HepG2 (cell line): ENCODE data around the gene SULT1B1. TPM values are rescaled to one million over a fixed set of nuclear protein-coding genes. Genes with fewer than 3 reads are reported as not detected.

Source experiments
- HMGXB3 ChIP-seq: sonication (generic); formaldehyde crosslinking; IDR thresholded peaks from 2 replicates; pipeline ENCODE4 v1.4.0; 2020; ENCODE audit warnings: missing genetic modification reagents, borderline replicate concordance
- HNF1A ChIP-seq, 2 experiments: sonication (generic) in 1 of 2; formaldehyde crosslinking in 1 of 2; IDR thresholded peaks; 2 replicates each; pipeline versions ENCODE4 v1.4.0 to v1.6.1; 2016 to 2020; ENCODE audit warnings: borderline replicate concordance in 1 of 2, low read depth in 1 of 2, mild to moderate bottlenecking in 1 of 2, missing genetic modification reagents in 1 of 2
- KLF12 ChIP-seq: sonication (generic); formaldehyde crosslinking; IDR thresholded peaks from 2 replicates; pipeline ENCODE4 v1.4.0; 2020; ENCODE audit warnings: missing genetic modification reagents, borderline replicate concordance
- KMT2A ChIP-seq: sonication (generic); formaldehyde crosslinking; IDR thresholded peaks from 2 replicates; pipeline ENCODE4 v1.4.0; 2020; ENCODE audit warnings: missing genetic modification reagents
- MIER3 ChIP-seq: IDR thresholded peaks from 2 replicates; pipeline ENCODE4 v1.6.1; 2016; ENCODE audit warnings: missing compliant biosample characterization, borderline replicate concordance
- MXD3 ChIP-seq: IDR thresholded peaks from 2 replicates; pipeline ENCODE4 v1.6.1; 2016; ENCODE audit warnings: mild to moderate bottlenecking, missing biosample characterization, missing genetic modification reagents
- NFRKB ChIP-seq: fragments of 450-650 bp; IDR thresholded peaks from 2 replicates; pipeline ENCODE4 v1.6.1; 2017
- PRPF4 ChIP-seq: fragments of 200-400 bp; formaldehyde crosslinking; IDR thresholded peaks from 2 replicates; pipeline ENCODE4 v1.6.1; 2016; ENCODE audit warnings: low read length, low read depth; ENCODE audit not compliant: poor library complexity, severe bottlenecking
- SMYD3 ChIP-seq: sonication (generic); formaldehyde crosslinking; IDR thresholded peaks from 2 replicates; pipeline ENCODE4 v1.8.1; 2023; ENCODE audit warnings: mild to moderate bottlenecking, missing genetic modification reagents
- ZBTB37 ChIP-seq: sonication (generic); formaldehyde crosslinking; IDR thresholded peaks from 2 replicates; pipeline ENCODE4 v1.4.0; 2020; ENCODE audit warnings: mild to moderate bottlenecking, missing genetic modification reagents
- ZNF331 ChIP-seq: sonication (generic); formaldehyde crosslinking; IDR thresholded peaks from 2 replicates; pipeline ENCODE4 v1.4.0; 2020; ENCODE audit warnings: missing genetic modification reagents
- ZNF709 ChIP-seq: sonication (generic); formaldehyde crosslinking; IDR thresholded peaks from 2 replicates; pipeline ENCODE4 v1.5.0; 2020; ENCODE audit warnings: mild to moderate bottlenecking, missing genetic modification reagents
- ZNF776 ChIP-seq: sonication (generic); formaldehyde crosslinking; IDR thresholded peaks from 2 replicates; pipeline ENCODE4 v1.4.0; 2020; ENCODE audit warnings: mild to moderate bottlenecking, missing genetic modification reagents
- ZNF816 ChIP-seq: sonication (generic); formaldehyde crosslinking; IDR thresholded peaks from 2 replicates; pipeline ENCODE4 v1.8.0; 2022; ENCODE audit warnings: missing genetic modification reagents, mild to moderate bottlenecking, borderline replicate concordance
- polyA plus RNA-seq, 8 experiments: library from polyadenylated mRNA; depleted of rRNA in 3 of 8; stranded (reverse) in 7 of 8; unstranded in 1 of 8; fragments of >200 nt; fragmentation: Illumina TruSeq in 4 of 8; extraction: Trizol in 4 of 8; gene quantifications; 2 replicates each; pipeline versions ENCODE4 v1.2.1 to v1.2.3, GENCODE V29; 2011 to 2016; ENCODE audit warnings: low read depth in 4 of 8, missing spikeins in 1 of 8, mixed read lengths in 1 of 8; ENCODE audit not compliant: insufficient read depth in 1 of 8
- total RNA-seq, 5 experiments: library from RNA; depleted of rRNA; stranded (reverse); fragments of >200 nt; fragmentation: Illumina TruSeq; extraction: Trizol; gene quantifications; 2 replicates each; pipeline ENCODE4 v1.2.3, GENCODE V29; 2016; ENCODE audit warnings: low read depth in 1 of 5
- TF ChIP-seq, protein P1 (sequence below): sonication (generic); formaldehyde crosslinking; IDR thresholded peaks from 2 replicates; pipeline ENCODE4 v1.4.0; 2020; ENCODE audit warnings: missing genetic modification reagents, borderline replicate concordance

The SULT1B1 gene
- total and polyA plus RNA-seq, 2 of the 13 experiments (the other 11 are each of a cell fraction or from before 2014, with no cell fraction given) = 0.20 to 0.25 TPM

GRCh38 chr4:69713593-69713992 lies 46.8 kb downstream of the SULT1B1 start (continued):
- TF ChIP-seq, protein P1, sequence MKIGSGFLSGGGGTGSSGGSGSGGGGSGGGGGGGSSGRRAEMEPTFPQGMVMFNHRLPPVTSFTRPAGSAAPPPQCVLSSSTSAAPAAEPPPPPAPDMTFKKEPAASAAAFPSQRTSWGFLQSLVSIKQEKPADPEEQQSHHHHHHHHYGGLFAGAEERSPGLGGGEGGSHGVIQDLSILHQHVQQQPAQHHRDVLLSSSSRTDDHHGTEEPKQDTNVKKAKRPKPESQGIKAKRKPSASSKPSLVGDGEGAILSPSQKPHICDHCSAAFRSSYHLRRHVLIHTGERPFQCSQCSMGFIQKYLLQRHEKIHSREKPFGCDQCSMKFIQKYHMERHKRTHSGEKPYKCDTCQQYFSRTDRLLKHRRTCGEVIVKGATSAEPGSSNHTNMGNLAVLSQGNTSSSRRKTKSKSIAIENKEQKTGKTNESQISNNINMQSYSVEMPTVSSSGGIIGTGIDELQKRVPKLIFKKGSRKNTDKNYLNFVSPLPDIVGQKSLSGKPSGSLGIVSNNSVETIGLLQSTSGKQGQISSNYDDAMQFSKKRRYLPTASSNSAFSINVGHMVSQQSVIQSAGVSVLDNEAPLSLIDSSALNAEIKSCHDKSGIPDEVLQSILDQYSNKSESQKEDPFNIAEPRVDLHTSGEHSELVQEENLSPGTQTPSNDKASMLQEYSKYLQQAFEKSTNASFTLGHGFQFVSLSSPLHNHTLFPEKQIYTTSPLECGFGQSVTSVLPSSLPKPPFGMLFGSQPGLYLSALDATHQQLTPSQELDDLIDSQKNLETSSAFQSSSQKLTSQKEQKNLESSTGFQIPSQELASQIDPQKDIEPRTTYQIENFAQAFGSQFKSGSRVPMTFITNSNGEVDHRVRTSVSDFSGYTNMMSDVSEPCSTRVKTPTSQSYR (CRISPR knock-in tag) = peak; percentile 61; the same call in 1 of the 2 replicates
- no peak for TF ChIP-seq ZBTB37 (CRISPR knock-in tag)
- TF ChIP-seq MIER3 (CRISPR knock-in tag) = peak; percentile 72; the same call in 1 of the 2 replicates
- no peak for TF ChIP-seq PRPF4
- TF ChIP-seq KLF12 (CRISPR knock-in tag) = no peak
- peak; percentile 93 for TF ChIP-seq HNF1A (IDR thresholded peaks at IDR 0.05; ENCODE audit: low read depth)
- TF ChIP-seq HNF1A (CRISPR knock-in tag; IDR thresholded peaks at IDR 0.05; ENCODE audit: borderline replicate concordance) = peak; percentile 95
- no peak for TF ChIP-seq NFRKB
- TF ChIP-seq KMT2A = no peak
- peak; percentile 80; the same call in 1 of the 2 replicates for TF ChIP-seq ZNF331 (CRISPR knock-in tag)
- TF ChIP-seq ZNF709 (CRISPR knock-in tag) = no peak
- no peak for TF ChIP-seq ZNF816 (CRISPR knock-in tag)
- no peak for TF ChIP-seq HMGXB3 (CRISPR knock-in tag)
- no peak for TF ChIP-seq ZNF776 (CRISPR knock-in tag)
- TF ChIP-seq SMYD3 (CRISPR knock-in tag) = no peak
- TF ChIP-seq MXD3 (CRISPR knock-in tag) = no peak
